Effector memory CD4-positive, alpha-beta T cell (primary cell): ENCODE measurements around the gene DNAH12.

Source experiments
- DNase-seq, 3 donors: peaks; one replicate each; pipeline ENCODE4 v3.0.0-alpha.2; 2020
- H3K27ac ChIP-seq: 2 replicates; pipeline ENCODE4 v1.7.0; 2013; ENCODE audit warnings: mild to moderate bottlenecking, low read length, moderate library complexity; ENCODE audit not compliant: insufficient read depth, poor library complexity, severe bottlenecking
- H3K27me3 ChIP-seq: replicated peaks from 2 replicates; pipeline ENCODE4 v1.7.0; 2013; ENCODE audit warnings: mild to moderate bottlenecking, low read length; ENCODE audit not compliant: insufficient read depth, control insufficient read depth, poor library complexity, severe bottlenecking
- H3K36me3 ChIP-seq: 2 replicates; pipeline ENCODE4 v1.7.0; 2013; ENCODE audit warnings: mild to moderate bottlenecking, low read length, moderate library complexity; ENCODE audit not compliant: control insufficient read depth, insufficient read depth
- H3K4me1 ChIP-seq: 2 replicates; pipeline ENCODE4 v1.7.0; 2013; ENCODE audit warnings: low read length, mild to moderate bottlenecking; ENCODE audit not compliant: control insufficient read depth, insufficient read depth, poor library complexity, severe bottlenecking
- H3K4me3 ChIP-seq: 2 replicates; pipeline ENCODE4 v1.7.0; 2013; ENCODE audit warnings: low read length, low read depth, mild to moderate bottlenecking; ENCODE audit not compliant: insufficient read depth, poor library complexity, severe bottlenecking
- H3K9me3 ChIP-seq: 2 replicates; pipeline ENCODE4 v1.7.0; 2013; ENCODE audit warnings: mild to moderate bottlenecking, low read length, moderate library complexity; ENCODE audit not compliant: control insufficient read depth
- total RNA-seq, 3 donors: gene quantifications; one replicate each; lab custom pipeline; 2026; lab: John Stamatoyannopoulos, UW

The DNAH12 gene, protein sequence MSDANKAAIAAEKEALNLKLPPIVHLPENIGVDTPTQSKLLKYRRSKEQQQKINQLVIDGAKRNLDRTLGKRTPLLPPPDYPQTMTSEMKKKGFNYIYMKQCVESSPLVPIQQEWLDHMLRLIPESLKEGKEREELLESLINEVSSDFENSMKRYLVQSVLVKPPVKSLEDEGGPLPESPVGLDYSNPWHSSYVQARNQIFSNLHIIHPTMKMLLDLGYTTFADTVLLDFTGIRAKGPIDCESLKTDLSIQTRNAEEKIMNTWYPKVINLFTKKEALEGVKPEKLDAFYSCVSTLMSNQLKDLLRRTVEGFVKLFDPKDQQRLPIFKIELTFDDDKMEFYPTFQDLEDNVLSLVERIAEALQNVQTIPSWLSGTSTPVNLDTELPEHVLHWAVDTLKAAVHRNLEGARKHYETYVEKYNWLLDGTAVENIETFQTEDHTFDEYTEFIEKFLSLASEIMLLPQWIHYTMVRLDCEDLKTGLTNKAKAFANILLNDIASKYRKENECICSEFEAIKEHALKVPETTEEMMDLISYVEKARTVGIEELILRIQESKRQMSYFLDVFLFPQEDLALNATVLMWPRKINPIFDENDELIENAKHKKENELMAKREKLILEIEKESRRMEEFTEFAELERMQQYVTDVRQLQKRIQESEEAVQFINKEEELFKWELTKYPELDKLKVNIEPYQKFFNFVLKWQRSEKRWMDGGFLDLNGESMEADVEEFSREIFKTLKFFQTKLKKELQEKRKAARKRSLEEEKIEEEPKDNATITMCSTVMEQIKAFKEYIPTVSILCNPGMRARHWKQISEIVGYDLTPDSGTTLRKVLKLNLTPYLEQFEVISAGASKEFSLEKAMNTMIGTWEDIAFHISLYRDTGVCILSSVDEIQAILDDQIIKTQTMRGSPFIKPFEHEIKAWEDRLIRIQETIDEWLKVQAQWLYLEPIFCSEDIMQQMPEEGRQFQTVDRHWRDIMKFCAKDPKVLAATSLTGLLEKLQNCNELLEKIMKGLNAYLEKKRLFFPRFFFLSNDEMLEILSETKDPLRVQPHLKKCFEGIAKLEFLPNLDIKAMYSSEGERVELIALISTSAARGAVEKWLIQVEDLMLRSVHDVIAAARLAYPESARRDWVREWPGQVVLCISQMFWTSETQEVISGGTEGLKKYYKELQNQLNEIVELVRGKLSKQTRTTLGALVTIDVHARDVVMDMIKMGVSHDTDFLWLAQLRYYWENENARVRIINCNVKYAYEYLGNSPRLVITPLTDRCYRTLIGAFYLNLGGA (N-terminal part only)
- total RNA-seq, result 0.09 to 0.77 (median 0.17) reads per million in 3 donors

DNA sequence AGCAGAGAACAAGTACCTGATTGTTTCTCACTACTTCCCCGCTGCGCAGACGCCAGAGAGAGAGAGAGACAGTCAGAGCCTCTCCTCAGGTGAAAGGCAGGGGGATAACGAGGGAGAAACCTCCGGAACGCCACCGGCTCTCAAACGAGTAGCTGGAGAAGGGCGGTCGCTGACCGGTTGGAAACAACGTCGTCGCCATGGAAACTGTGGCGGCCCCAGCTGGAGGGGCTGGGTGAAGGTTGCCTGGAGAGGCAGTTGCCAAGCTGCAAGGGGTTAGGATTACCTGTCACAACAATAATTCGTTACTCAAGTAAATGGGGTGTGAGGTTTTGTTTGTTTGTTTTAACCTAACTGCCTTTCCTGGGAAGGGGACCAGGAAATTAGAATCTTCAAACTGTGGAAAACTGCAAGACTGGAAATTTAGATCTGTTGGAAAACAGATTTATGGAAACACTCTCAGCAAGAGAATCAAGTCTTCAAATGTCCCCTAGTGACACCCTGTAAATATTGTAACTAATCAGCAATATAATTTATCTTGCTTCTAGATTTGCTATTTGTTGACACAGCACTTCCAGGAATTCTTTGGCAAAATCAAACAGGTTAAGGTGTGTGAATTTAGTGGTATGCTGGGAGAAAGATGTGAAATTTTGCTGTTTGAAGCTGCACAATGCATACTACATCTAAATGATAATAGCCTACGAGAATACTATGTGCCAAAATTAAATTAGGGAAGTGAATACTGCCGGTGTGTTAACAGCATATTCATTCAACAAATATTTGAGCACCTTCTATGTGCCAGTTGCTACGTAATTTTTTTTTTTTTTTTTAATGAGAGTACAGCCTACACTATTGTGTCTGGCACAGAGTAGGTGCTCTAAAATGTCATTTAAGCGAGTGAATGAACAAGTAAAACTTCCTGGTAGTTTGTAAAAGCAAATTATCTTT, at the start of gene DNAH12:
DNAH12 (minus strand) TSS at position 164 of the 945 bp plus-strand sequence. CDS start 1,474 bp downstream, outside the sequence.
- H3K36me3 ChIP-seq, result no peaks in the 10 kb centered on the region
- no peaks in the 10 kb centered on the region for H3K27me3 ChIP-seq
- DNase-seq, result no peak
- H3K27ac ChIP-seq, result no peak within 1 kb of the TSS
- H3K9me3 ChIP-seq, result no peaks in the 10 kb centered on the region
- no peak within 1 kb of the TSS for H3K4me3 ChIP-seq
- no peaks in the 10 kb centered on the region for H3K4me1 ChIP-seq

- H3K4me3 ChIP-seq, result no peak overlapping the region
- H3K27me3 ChIP-seq, result no peaks in the 10 kb centered on the region
- H3K9me3 ChIP-seq, result no peaks in the 10 kb centered on the region
- no peak for DNase-seq
- no peak overlapping the region for H3K27ac ChIP-seq
- H3K4me1 ChIP-seq, result peaks cover 13% of the 10 kb centered on the region
- H3K36me3 ChIP-seq, result no peaks in the 10 kb centered on the region
Measured at GRCh38 chr3:57592306-57592705, 48.2 kb upstream of the DNAH12 start.

DNA sequence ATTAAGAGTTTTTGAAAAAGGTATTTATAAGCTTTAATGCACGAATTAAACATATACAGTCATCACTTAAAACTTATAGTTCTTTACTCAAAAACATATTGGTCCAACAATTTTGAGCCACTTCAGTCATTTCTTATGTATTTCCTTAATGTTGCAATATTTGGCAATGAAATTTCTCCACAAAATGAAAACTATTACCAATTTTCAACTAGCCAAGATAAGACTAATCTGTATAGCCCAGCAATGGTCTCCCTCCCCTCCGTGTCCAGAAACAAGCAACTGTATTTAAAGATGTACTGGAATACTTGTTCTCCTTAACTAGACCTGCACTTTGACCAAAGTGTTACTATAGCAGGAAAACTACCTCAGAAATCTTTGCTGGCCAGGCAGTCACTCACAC, 43.8 kb upstream of the DNAH12 start:
- Histone ChIP-seq H3K4me3 (no peak overlapping the region), H3K36me3 (peaks cover 8% of the 10 kb centered on the region), H3K27ac (no peak overlapping the region)

DNA sequence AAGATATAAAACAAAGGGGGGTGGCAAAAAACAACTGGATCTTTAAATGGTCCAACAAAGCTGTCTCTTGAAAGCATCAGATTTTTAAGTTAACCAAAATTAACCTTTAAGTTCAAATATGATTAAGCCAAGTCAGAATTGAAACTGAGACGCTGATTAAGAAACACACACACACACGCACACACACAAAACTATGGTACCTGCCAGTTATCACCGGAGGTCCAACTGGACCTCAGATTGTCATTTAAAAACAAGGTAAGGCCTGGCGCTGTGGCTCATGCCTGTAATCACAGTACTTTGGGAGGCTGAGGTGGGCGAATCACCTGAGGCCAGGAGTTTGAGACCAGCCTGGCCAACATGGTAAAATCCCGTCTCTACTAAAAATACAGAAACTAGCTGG, 42.6 kb upstream of the DNAH12 start:
- no peaks in the 10 kb centered on the region for H3K4me1 ChIP-seq
- no peak overlapping the region for H3K4me3 ChIP-seq
- no peak for DNase-seq
- H3K27me3 ChIP-seq, result no peaks in the 10 kb centered on the region
- H3K27ac ChIP-seq, result no peak overlapping the region
- H3K9me3 ChIP-seq, result no peaks in the 10 kb centered on the region
- peaks cover 14% of the 10 kb centered on the region for H3K36me3 ChIP-seq

More for the DNA sequence above, 43.8 kb upstream of the DNAH12 start:
- no peaks in the 10 kb centered on the region for H3K27me3 ChIP-seq
- H3K4me1 ChIP-seq, result no peaks in the 10 kb centered on the region
- no peak for DNase-seq
- H3K9me3 ChIP-seq, result no peaks in the 10 kb centered on the region

DNA sequence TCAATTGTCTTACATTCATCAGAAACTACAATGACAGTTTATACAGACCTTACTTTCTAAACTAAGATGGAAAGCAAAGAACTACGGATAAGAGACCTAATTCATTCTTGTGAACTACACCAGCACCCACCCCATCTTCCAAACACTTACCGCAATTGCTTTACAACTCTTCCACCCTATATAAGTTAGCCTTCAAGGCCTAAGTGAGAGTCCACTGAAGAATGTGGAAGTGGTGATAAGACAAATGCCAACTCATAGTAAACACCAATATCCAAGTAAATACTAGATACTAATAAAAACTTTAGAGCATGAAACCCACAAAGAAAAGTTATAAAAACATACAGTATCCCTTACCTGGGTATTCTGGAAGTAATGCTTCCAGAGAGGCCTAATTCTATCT, 39.4 kb upstream of the DNAH12 start:
- no peak overlapping the region for H3K27ac ChIP-seq
- H3K4me3 ChIP-seq, result no peak overlapping the region
- H3K9me3 ChIP-seq, result no peaks in the 10 kb centered on the region
- H3K27me3 ChIP-seq, result no peaks in the 10 kb centered on the region
- H3K4me1 ChIP-seq, result no peaks in the 10 kb centered on the region
- no peak for DNase-seq
- peaks cover 31% of the 10 kb centered on the region for H3K36me3 ChIP-seq

DNA sequence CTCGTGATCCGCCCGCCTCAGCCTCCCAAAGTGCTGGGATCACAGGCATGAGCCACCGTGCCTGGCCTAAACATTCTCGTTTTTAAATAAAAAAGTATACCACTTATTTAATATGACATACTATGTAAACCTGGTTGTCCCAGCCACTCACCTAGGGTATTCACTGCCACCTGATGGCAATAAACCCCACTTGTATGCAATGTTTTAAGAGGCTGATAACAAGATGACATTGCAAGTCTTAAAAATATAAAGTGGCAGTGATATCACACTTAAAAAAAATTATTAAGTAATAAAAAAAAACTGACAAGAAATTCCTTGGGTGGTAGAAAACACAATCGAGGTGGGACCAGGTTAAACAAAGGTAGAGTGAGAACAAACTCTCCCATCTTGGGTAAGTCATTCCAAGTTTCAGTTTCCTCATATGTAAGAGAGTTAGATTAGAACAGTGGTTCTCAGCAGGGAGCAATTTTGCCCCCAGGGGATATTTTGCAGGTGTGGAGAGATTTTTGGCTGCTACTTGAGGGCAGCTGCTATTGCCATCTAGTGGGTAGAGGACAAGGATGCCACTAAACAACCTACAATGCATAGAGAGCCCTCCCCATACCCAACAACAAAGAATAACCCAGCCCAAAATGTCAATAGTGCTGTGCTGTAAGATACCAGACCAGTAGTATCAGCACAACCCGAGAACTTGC, 38.5 kb upstream of the DNAH12 start:
- Histone ChIP-seq H3K27ac (no peak overlapping the region), H3K4me3 (no peak overlapping the region), H3K9me3 (no peaks in the 10 kb centered on the region), H3K4me1 (no peaks in the 10 kb centered on the region), H3K27me3 (no peaks in the 10 kb centered on the region), H3K36me3 (peaks cover 31% of the 10 kb centered on the region)
- no peak for DNase-seq

- H3K27ac ChIP-seq, result no peak overlapping the region
- H3K27me3 ChIP-seq, result no peaks in the 10 kb centered on the region
- H3K4me3 ChIP-seq, result no peak overlapping the region
- DNase-seq, result no peak
- no peaks in the 10 kb centered on the region for H3K9me3 ChIP-seq
- H3K36me3 ChIP-seq, result peaks cover 49% of the 10 kb centered on the region
- H3K4me1 ChIP-seq, result no peaks in the 10 kb centered on the region
Measured at GRCh38 chr3:57577801-57578200, 33.7 kb upstream of the DNAH12 start.

DNA sequence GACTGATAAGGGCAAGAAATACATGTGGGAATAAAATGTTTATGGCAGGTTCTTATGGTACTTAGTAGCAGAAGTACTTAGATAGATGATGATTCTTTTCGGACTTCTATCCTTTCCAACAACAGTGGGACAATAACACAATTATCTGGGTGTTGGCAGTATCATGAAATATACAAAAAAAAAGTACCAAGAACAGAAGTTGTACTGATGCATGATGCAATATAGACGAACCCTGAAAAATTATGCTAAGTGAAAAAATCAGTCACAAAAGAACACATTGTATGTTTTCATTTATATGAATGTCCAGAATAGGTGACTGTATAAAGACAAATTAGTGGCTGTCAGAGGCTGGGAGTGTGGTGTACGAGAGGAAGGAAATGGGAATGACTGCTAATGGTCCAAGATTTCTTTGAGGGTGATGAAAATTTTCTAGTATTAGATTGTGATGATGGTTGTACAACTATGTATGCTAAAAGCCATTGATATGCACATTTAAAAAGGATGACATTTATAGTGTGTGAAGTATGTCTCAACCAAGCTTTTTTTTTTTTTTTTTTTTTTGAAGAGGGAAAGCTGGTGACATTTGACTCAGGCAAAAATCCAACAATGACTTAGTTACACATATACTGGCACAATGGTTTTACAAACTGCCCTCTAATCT, 32.0 kb upstream of the DNAH12 start:
- Histone ChIP-seq H3K27ac (no peak overlapping the region), H3K9me3 (no peaks in the 10 kb centered on the region), H3K4me3 (no peak overlapping the region), H3K36me3 (peaks cover 49% of the 10 kb centered on the region), H3K4me1 (no peaks in the 10 kb centered on the region), H3K27me3 (no peaks in the 10 kb centered on the region)
- no peak for DNase-seq
